ENCODE results near the gene OR4F29.
"Not testable (repeated sequence)": the region's sequence is repeated elsewhere in the genome, so short reads cannot be mapped to it uniquely, and the experiment has no call there.

The OR4F29 gene

GRCh38 chr1:451578-451977 is at the start of gene OR4F29:
TSS of gene OR4F29 (minus strand) at chr1:451678. CDS start at chr1:451678, 0 bp downstream.
- DNase-seq (ENCODE audit: low read depth): not testable (repeated sequence)

All from stromal cell of bone marrow (primary cell).